Caki2 (cell line): Measurements from ENCODE around the gene TCEA3. TPM values are rescaled to one million over a fixed set of nuclear protein-coding genes. Genes with fewer than 3 reads are reported as not detected.
A peak's percentile ranks its signal among the peaks of the same experiment; 100 is the strongest.

Source experiments
- DNase-seq: peaks from one replicate; pipeline ENCODE4 v3.0.0-alpha.2; 2015; ENCODE audit warnings: low read depth
- in situ Hi-C: cut with HindIII; loops from 2 replicates; pipeline ENCODE4 v1.10.0; 2016; ENCODE audit warnings: low sequenced_read_pairs, low pct_unique_long_range_greater_than_20kb, mixed read lengths
- total RNA-seq: library from RNA; depleted of rRNA; stranded (reverse); fragments of >200 nt; shearing (Covaris generic); gene quantifications from 2 replicates; pipeline ENCODE4 v1.2.3, GENCODE V29; 2014; ENCODE audit warnings: low replicate concordance

TCEA3 gene
- total RNA-seq, 1 experiment from 2014 or later: 0.41 TPM

- no peak for DNase-seq
- in situ Hi-C loops: no loop called here
These were observed 596 bp upstream of the TCEA3 start for GRCh38 chr1:23425193-23425494.

GRCh38 chr1:23423415-23424292 lies 894 bp downstream of the TCEA3 start:
- no peak for DNase-seq
- in situ Hi-C loops: no loop called here

GRCh38 chr1:23422941-23423340 lies 1.6 kb downstream of the TCEA3 start:
- in situ Hi-C loops: no loop called here
- no peak for DNase-seq

GRCh38 chr1:23422241-23422877 lies 2.2 kb downstream of the TCEA3 start:
- no peak for DNase-seq
- in situ Hi-C loops: no loop called here

DNA sequence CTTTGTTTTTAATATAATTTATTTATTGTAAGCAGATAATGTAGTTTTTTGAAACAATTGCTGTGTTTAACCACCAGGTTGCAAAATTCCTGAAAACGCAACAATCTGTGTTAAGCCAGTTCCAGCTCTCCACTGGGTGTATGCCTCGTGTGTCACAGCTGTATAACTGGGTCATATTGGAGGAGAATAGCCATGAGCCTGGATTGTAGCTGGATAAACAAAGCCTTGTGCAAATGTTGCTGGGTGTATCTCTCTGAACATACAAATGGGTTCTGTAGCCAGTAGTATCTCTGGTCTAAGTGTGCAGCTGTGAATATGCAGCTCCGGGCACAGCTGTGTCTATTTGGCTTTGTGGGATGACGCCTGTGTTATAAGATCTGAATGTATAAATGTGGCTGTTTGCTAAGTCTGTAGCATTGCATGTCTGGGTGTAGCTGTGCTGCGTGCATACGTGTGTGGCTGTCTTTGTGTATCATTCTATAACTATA lies 2.8 kb downstream of the TCEA3 start:
- no peak for DNase-seq
- in situ Hi-C loops: no loop called here

DNA sequence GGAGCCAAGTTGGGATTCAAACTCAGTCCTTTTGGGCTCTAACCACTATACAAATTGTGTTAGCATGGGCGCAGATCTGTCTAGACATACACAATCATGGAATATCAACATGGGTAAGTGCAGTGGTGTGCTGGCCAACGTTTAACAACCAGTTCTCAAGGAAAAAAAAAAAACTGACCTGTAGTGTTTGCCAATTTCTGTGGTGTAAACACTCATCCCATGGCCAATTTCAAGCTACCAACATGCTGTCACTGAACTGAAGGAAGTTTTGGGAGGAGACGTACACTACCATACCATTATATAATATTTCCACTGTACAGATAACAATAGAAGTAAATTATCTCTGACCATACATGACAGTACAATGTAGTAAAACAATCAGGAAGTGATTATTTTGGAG lies 3.2 kb downstream of the TCEA3 start:
- in situ Hi-C loops: no loop called here
- no peak for DNase-seq

- in situ Hi-C loops: no loop called here
- no peak for DNase-seq
These were observed 3.8 kb downstream of the TCEA3 start for GRCh38 chr1:23420778-23421177.

DNA sequence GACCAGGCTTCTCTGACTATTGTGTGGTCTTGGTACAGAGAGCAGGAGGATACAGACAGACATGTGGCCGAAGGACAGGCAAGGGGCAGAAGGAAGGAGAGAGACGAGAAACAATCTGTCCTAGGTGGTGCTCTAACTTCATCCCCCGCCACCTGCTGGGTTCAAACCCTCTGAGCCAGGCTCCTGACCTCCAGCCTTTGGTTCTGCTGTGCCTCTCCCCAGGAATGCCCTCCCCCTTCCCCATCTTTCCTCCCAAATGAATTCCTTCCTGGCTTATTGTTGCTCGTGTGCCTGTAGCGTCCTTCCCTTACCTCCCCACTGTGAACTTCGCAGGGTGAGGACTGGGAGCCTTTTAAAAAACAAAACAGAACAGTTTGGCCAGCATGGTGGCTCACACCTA lies 5.4 kb downstream of the TCEA3 start:
- in situ Hi-C loops: no loop called here
- DNase-seq: no peak

GRCh38 chr1:23417570-23417969 lies 7.0 kb downstream of the TCEA3 start:
- in situ Hi-C loops: no loop called here
- no peak for DNase-seq

DNA sequence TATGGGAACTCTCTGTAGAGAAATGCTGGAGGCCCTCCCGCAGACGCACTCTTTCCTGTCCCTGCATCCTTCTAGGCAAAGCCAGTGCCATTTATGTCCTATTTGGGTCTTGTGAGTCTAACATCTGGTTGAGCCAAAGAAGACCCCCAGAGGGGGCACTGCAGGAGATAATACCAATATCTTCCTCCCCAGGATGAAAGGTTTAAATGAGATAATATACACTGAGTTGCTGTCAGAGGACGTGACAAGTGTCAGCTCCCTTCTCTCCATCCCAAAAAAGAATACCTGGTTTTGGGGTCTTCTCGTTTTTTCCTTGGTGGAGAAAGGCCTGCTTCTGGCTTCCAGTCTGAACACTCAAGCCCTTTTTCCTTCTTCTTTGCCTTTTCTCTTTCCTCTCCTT lies 7.6 kb downstream of the TCEA3 start:
- DNase-seq: no peak
- in situ Hi-C loops: no loop called here

DNA sequence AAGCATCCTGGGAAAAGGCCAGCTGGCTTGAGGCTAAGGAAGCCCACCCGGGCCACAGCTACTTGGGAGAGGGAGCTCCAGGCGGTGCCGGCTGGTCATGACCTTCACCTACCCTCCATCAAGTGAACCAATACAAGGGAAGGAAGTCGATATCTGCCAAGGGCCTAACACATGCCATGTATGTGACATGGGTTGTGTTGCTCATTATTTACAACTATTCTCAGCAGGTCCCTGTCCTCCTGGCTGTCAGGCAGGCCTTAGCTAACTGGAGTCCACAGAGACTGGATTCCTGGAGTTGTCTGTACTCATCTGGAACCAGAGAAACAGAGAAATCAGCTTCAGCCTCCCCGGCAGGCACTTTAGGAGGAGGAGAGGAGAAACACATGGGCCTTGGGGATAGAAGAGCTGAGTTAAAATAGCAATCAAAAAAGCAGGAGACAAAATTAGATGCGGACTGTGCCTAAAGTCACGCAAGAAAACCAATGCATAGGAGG lies 15.7 kb downstream of the TCEA3 start:
- in situ Hi-C loops: no loop called here

DNA sequence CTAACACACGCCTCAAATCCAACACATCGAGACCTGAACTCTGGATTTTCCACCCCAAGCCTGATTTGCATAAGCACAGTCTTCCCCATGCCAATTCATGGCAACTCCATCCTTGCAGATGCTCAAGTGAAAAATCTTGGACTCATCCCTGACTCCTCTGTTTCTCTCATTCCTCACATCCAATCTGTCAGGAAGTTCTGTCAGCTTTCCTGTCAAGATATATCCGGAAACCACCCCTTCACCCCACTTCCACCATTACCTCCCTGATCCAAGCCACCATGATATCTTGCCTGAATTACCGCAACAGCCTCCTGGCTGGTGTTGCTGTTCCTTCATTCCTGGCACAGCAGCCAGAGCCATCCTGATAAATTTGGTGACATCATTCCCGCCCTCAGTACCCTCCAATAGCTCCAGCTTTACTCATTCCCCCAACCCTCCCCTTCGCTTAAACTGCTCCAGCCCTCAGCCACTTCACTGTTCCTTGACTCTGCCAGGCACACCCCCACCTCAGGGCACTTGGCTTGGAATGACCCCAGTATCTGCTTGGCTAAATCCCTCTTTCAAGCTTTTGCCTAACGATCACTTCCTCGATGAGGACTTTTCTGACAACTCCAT lies 17.4 kb downstream of the TCEA3 start:
- DNase-seq: no peak
- in situ Hi-C loops: no loop called here

More for the DNA sequence above, 15.7 kb downstream of the TCEA3 start:
- no peak for DNase-seq

GRCh38 chr1:23405946-23406345 lies 18.6 kb downstream of the TCEA3 start:
- DNase-seq: no peak
- in situ Hi-C loops: no loop called here

GRCh38 chr1:23403735-23404486 lies 20.6 kb downstream of the TCEA3 start:
- in situ Hi-C loops: no loop called here
- peak; percentile 99 for DNase-seq

GRCh38 chr1:23403355-23403734 lies 21.2 kb downstream of the TCEA3 start:
- in situ Hi-C loops: no loop called here

GRCh38 chr1:23403038-23403336 lies 21.6 kb downstream of the TCEA3 start:
- in situ Hi-C loops: no loop called here
- peak; percentile 80 for DNase-seq

More at GRCh38 chr1:23403355-23403734, 21.2 kb downstream of the TCEA3 start:
- DNase-seq: no peak

DNA sequence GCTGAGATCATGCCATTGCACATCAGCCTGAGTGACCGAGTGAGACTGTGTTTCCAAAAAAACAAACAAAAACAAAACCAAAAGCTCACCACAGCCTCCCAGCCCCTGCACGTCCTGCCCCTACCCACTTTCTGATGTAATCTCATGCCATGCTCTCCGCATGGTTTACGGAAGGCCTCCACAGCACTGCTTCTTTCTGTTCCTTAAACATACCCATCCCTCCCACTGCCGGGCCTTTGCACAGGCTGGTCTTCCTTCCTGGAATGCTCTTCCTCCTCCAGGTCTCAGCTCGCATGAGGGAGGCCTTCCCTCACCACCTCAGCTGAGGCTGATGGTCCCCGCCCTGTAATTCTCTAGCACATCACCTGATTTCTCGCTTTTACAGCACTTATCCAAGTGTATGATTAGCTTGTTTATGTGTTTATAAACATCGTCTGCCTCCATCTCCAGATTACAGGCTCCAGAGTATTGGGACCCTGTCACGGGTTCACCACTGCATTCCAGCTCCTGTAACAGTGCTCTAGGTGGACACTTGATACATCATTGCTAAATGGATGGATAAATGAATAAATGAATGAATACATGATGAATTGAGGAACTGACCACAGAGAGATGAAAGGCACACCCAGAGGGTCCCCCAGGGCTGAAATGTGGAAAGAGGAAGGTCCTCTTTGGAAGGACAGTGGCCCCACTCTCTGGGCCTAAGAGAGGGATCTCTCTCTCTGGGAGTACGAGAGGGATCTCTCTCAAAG lies 22.1 kb downstream of the TCEA3 start:
- in situ Hi-C loops: no loop called here
- peak; percentile 44 for DNase-seq

DNA sequence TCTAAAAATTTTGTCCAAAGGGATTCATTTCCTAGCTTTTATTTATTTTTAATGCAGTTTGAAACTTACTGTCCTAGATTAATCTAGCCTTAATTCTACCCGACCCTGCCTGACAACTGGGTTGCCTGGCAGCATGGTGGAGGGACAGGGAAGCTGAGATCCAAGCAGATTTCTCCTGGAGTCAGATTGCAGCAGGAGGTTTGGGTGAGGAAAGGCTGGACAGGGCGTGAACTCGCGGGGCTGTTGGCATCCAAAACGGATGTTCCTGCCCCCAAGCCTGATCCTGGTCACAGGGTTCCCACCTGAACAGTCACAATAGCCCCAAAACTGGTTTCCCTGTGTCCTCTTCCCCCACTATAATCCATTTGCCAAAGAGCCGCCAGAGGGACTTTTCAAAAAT lies 23.2 kb downstream of the TCEA3 start:
- no peak for DNase-seq
- in situ Hi-C loops: no loop called here
